ENCODE data around the gene MAFG.

- TF ChIP-seq, protein P1, sequence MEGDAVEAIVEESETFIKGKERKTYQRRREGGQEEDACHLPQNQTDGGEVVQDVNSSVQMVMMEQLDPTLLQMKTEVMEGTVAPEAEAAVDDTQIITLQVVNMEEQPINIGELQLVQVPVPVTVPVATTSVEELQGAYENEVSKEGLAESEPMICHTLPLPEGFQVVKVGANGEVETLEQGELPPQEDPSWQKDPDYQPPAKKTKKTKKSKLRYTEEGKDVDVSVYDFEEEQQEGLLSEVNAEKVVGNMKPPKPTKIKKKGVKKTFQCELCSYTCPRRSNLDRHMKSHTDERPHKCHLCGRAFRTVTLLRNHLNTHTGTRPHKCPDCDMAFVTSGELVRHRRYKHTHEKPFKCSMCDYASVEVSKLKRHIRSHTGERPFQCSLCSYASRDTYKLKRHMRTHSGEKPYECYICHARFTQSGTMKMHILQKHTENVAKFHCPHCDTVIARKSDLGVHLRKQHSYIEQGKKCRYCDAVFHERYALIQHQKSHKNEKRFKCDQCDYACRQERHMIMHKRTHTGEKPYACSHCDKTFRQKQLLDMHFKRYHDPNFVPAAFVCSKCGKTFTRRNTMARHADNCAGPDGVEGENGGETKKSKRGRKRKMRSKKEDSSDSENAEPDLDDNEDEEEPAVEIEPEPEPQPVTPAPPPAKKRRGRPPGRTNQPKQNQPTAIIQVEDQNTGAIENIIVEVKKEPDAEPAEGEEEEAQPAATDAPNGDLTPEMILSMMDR (IDR thresholded peaks at IDR 0.05) = no peak
- TF ChIP-seq ESRRA (CRISPR knock-in tag; IDR thresholded peaks at IDR 0.05; ENCODE audit: borderline replicate concordance) (no peak), ZBTB21 (CRISPR knock-in tag; IDR thresholded peaks at IDR 0.05; ENCODE audit: borderline replicate concordance) (no peak), CREB1 (CRISPR knock-in tag; IDR thresholded peaks at IDR 0.05) (no peak)
- TF ChIP-seq, protein P2, sequence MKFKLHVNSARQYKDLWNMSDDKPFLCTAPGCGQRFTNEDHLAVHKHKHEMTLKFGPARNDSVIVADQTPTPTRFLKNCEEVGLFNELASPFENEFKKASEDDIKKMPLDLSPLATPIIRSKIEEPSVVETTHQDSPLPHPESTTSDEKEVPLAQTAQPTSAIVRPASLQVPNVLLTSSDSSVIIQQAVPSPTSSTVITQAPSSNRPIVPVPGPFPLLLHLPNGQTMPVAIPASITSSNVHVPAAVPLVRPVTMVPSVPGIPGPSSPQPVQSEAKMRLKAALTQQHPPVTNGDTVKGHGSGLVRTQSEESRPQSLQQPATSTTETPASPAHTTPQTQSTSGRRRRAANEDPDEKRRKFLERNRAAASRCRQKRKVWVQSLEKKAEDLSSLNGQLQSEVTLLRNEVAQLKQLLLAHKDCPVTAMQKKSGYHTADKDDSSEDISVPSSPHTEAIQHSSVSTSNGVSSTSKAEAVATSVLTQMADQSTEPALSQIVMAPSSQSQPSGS (CRISPR knock-in tag; IDR thresholded peaks at IDR 0.05; ENCODE audit: borderline replicate concordance, low read depth) = no peak
- TF ChIP-seq, protein P3, sequence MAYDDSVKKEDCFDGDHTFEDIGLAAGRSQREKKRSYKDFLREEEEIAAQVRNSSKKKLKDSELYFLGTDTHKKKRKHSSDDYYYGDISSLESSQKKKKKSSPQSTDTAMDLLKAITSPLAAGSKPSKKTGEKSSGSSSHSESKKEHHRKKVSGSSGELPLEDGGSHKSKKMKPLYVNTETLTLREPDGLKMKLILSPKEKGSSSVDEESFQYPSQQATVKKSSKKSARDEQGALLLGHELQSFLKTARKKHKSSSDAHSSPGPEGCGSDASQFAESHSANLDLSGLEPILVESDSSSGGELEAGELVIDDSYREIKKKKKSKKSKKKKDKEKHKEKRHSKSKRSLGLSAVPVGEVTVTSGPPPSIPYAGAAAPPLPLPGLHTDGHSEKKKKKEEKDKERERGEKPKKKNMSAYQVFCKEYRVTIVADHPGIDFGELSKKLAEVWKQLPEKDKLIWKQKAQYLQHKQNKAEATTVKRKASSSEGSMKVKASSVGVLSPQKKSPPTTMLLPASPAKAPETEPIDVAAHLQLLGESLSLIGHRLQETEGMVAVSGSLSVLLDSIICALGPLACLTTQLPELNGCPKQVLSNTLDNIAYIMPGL (CRISPR knock-in tag; IDR thresholded peaks at IDR 0.05) = no peak
Measured at GRCh38 chr17:81939881-81940385, 12.4 kb upstream of the MAFG start.

Data from WTC11 (cell line).